Measurements from ENCODE around the gene POLR2L.

The POLR2L gene

DNA sequence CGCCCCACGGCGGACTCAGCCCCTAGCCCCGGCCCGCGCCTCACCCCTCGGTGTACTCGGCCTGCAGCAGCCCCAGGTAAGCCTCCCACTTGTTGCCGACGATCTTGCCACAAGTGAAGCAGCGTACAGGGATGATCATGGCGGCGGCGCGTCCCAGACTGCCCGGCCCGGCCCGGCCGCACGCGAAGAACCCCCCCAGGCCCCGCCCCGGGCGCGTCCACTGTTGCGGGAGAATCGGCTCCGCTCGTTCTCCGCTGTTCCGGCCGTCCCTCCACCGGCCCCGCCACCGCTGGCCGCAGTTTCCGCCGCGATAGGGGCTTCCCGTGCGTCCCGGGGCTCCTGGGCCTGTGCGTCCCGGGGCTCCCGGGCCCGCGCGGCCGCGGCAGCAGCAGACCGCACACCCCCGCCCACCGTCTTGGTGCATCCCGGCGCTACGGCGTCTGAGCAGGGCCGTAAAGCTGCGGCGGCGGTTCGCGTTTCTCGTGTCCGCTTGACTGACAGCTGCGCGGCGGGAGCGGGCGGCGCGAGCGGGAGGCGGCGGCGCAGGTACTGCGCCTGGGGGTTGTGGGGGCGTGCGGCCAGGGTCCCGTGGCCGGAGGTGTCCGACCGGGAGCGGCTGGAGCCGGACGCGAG lies at the start of gene POLR2L, which contains the start of gene TSPAN4:
Gene POLR2L (minus strand): TSS at position 160 of the 633 bp plus-strand sequence. CDS start 21 bp downstream, at position 139.
Gene TSPAN4 (plus strand): TSS at position 483 of the 633 bp plus-strand sequence. CDS start 7,453 bp downstream, outside the sequence.
- DNase-seq (ENCODE audit: low read depth): peak; percentile 83

DNA sequence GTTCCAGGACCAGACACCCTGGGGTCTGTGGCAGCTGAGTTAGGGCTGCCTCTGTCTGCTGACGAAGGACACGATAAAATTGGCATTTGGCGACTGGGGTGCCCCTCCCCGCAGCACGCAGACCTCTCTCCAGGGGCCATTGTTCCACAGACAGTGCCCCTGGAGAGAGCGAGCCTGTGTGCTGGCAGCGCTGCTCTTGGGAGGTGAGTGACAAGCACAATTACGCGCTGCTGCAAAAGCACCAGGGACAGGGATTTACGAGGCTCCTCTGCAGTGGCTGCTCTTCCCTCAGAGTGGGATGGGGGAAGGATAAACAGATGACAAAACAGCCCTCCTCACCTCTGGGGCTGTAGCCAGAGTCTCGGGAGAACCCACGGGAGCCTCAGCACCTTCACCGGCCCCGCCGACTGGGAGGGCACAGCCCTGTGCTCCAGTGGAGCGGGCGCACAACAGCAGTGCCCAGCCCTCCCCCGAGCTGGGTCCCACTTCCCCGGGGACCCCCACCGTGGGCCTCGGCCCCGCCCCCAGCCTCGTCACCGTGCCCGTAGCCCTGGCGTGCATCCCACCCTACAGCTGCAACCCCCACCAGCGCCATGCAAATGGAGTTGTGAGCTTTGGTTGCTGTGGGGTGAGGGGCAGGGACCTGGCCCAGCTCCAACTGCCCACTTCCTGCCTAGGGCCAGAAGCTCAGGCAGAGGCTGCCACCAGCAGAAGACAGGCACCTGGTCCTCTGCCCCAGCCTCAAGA lies 48.6 kb upstream of the POLR2L start:
- DNase-seq (ENCODE audit: low read depth): no peak

DNA sequence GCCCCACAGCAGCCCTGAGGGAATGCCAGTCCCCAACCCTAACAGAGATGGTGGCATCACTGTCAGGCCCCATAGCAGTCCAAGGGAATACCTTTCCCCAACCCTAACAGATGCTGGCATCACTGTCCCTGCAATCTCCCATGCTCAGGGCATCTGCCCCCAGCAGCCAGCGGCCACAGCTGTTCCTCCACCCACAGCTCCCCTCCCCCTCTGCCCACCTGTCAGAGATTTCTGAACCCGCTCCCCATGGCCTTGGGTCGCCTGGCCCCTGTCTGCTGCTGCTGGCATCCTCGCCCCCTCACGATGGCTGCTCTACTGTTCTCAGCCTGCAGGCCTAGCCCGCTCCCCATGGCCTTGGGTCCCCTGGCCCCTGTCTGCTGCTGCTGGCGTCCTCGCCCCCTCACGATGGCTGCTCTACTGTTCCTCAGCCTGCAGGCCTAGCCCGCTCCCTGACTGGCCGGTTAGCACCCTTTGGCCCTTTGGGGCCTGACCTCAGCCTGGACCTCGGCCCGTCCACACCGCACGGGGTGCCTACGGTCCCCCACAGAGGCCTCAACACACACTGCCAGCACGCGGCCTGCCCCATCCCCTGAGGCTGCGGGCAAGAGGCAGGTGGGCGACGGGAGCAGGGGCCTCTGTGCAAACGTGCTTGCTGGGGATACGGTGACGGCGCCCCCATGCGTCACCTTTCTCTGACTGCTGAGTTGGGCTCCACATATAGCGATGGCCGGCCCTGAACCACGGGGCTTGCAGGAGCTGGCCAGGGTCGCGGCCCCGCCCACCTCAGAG lies 47.6 kb upstream of the POLR2L start:
- DNase-seq (ENCODE audit: low read depth): no peak

DNA sequence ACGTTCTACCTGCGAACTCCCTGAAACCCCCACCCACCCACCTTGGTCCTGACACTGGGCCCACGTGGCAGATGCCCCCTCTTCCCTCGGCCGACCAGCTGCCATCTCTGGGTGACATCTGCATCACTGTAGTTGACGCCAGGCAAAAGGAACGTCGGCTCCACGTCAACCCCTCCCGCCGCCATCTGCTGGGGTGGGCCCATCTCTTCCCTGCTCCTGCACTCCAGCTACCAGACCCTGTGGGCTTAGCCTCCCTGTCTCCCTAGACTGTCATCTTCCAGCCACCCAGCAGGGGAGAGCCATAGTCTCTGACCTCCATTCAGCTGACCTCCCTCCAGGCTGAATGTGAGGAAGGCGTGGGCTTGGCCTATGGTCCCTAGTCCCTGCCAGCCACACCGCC lies 46.9 kb upstream of the POLR2L start:
- DNase-seq (ENCODE audit: low read depth): no peak

DNA sequence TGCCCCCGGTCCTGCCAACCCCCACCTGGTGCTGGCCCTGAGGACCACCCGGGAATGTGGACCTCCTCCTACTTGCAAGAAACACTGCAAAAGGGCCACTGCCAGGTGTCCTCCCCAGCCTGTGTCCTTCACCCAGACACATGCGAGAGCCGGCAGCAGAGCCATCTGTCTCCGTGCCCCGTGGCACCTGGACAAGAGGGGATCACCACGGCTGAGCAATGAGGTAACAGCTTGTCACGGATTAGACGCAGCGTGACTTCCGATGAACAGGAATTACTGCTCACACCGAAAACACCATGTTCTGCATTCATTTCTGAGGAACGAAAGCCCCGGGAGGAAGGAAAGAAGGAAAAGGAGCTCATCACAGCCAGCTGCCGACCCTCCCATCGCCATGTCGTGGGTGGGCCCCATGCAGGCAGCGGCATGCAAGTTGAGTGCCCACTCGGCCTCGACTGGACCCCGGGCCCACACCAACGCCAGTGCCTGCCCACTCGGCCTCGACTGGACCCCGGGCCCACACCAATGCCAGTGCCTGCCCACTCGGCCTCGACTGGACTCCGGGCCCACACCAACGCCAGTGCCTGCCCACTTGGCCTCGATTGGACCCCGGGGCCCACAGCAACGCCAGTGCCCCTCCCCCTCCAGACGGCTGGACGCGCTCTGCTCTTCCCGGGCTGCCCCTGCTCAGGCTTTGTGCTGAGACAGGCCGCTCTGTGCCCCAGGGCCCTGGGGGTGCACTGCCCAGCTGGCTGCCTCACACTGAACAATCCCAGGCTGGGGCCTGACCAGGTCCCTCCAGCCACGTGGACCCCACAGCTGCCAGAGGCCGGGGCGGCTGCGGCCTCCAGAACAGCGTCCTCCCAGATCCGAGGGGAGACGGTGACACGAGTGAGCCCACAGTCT lies 46.2 kb upstream of the POLR2L start:
- DNase-seq (ENCODE audit: low read depth): no peak

DNA sequence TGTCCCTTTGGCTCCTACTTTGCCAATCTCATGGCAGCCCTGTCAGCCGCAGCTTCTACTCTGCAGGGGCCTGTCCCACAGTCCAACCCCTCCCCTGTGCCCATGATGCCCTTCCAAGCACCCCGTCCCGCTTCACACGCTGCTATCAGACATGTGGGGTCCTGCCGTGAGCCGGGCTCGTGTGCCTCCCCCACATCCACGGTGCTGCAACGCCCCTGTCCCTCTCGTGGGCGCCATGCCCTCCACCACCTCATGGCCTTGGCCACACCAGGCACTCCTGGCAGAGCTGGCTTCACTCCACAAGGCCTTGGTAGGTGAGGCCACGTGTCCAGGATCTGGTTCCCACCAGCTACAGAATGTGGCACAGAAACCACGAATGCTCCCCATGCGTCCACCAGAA lies 45.3 kb upstream of the POLR2L start:
- DNase-seq (ENCODE audit: low read depth): no peak

DNA sequence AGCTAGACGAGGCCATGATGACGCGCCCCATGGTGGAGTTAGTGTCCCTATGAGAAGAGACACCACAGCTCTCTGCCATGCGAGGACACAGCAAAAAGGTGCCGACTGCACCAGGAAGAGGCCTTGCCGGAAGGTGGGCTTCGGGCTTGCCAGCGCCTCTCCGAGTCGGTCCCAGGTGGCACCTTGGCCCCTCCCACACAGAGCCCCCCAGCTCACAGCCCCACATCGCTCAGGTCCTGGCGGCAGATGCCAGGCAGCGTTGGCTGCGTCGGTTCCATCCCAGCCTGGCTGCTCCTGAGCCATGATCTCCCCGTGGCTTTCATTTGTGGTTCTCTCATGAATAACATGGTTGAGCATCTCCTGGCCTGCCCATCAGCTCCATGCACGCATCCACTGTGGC lies 44.2 kb upstream of the POLR2L start:
- no peak for DNase-seq (ENCODE audit: low read depth)

DNA sequence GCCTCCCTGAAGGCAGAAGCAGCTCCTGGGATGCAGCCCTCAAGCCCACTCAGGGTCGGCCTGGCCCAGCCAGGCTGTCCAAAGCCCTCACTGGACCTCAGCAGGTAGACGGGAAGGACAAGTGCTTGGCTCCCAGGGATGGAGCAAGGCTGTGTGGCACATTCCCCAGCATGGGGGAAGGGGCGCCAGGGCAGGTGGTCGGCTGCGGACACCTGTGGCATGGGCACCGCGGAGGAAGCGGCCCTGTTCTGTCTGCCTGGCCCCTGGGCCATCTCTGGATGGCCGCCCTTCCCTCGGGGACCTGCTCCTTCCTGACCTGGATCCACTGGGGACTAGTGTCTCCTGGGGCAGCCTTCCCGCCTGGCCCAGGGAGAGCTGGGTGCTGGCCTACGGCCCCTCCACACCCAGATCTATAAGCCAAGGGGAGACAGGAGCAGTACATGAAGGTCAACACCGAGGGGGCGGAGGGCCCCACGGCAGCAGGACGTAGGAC lies 42.3 kb upstream of the POLR2L start:
- DNase-seq (ENCODE audit: low read depth): no peak

DNA sequence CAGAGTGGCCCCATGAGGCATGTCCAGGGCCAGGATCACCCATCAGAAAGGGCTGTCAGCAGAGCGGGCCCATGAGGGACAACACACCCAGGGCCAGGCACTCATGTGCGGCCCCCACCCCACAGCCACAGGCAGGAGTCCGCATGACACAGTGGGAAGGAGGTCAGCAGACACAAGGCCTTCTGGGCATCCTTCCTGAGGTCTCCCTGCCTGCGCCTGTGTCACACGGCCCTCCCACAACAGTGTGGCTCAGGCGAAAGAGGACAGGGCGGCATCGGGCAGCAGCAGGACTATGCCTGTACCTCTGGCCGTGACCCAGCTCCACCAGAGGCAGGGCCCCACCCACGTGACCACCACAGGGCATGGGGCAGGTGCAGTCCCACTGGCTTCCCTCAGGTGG lies 41.2 kb upstream of the POLR2L start:
- no peak for DNase-seq (ENCODE audit: low read depth)

DNA sequence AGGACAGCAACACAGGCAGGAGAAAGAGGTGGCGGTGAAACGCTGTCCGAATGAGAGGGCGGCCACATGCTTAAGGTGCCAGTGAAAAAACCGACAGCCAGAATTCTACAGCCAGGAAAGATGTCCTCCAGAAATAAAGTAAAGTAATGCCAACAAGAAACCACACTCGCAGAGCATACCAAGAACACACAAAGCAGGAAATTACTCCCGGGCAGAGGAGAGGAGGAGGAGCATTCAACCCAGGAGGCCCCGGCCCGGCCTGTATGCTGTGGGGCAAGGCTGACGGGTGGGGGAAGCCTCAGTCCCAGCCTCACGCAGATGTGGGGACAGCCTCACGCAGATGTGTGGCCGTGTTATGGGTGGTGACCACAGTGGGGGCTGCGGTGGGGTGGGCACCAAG lies 40.3 kb upstream of the POLR2L start:
- DNase-seq (ENCODE audit: low read depth): peak; percentile 58

DNA sequence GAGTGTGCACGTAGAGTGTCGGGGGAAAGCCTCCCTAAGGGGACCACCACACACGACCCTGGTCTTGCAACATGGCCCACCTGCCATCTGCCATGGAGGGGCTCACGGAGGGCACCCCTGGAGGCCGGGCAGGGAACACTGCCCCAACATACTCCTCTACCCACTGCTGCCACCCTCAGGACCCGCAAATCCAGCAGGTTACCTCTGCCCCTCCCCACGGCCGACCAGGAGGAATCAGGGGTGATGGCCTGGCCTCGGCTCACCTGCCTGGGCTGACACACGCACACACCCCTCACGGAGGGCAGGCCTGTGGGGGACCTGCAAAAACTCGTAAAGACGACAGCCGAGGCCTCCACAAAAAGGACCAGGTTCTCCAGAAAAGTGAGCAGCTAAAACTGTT lies 38.1 kb upstream of the POLR2L start:
- DNase-seq (ENCODE audit: low read depth): no peak

DNA sequence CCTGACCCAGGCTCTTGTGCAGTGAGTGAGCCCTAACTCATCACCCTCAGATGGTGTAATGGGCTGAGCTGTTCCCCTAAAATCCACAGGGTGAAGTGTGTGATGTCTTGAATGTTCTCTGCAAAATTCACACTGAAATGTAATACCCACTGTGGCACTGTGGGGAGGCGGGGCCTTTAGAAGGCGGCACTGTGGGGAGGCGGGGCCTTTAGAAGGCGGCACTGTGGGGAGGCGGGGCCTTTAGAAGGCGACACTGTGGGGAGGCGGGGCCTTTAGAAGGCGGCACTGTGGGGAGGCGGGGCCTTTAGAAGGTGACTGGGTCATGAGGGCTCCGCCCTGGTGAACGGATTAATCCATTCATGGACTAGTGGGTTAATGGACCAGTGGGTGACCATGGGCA lies 35.2 kb upstream of the POLR2L start:
- no peak for DNase-seq (ENCODE audit: low read depth)

DNA sequence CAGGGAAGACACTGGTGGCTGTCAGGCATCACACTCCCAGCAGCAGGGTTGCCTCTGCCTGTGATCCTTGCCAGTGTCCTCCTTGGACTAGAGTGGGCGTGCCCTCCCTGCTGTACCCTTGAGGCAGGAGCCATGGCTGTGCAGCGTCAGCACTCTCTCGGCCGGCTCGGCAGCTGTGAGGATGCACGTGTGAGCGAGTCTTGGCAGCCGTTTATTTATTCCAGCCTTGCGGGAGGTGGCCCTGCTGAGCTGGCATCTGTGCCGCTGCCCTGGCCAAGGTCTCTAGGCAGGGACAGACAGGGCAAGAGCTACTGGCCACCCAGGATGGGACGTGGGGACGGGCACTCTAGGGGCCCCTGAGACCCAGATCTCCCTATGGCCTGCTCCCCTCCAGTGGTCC lies 34.2 kb upstream of the POLR2L start:
- no peak for DNase-seq (ENCODE audit: low read depth)

DNA sequence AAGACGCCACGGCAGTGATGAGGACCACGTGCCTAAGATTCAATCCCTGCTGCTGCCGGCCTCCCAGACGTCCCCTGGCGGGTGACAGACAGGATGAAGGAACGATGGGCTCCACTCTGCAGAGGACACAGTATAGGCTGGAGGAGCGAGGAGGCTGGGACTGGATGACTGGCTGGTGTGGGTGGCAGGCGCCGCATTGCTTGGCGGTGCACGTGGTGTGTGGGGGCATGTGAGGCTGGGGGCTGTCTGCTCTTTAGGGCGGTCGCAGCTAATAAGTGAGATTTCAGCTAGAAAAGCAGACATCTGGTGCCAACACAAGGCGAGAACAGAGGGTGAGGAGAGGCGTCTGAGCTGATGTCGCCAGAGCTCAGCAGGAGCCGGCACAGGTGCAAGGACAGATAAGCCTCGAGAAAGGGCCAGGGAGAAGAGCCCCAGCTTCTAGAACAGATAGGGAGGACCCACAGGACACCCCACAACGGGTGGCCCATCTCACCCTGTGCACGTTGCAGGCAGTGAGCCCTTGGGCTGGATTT lies 33.5 kb upstream of the POLR2L start:
- no peak for DNase-seq (ENCODE audit: low read depth)

DNA sequence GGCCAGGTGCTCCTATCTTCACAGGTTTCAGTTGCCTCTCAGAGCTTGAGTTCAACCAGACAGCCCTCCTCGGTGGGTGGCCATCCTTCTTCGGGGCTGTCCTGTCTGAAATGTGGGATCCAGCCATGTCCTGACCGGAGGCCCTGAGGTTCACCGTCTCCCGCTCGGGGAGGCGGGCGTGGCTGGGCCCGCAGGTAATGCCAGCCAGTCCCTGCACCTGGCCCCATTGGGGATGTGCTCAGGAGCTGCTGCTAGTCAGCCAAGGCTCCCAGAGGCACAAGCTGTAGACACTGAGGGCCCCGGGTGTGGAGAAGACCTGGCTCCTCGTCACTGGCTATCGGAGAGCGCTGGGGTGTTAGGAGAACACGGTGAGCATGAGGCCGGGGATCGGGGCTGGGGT lies 32.9 kb upstream of the POLR2L start:
- no peak for DNase-seq (ENCODE audit: low read depth)

DNA sequence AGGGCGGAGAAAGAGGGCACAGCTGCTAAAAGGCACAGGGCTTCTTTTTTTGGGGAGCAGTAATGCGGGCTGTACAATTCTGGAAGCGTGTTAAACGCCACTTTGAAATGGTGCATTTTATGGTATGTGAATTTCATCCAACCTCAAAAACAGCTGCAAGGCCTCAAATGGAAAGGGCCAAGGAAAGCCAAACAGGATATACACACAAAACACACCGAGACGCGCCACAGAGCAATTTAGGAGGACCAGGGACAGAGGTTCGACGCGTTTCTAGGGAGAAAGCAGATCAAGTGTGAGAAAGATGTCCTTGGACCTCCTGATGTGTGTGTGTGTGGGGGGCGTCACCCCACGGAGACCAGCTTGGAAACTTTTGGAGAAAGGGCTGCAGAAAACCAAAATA lies 31.4 kb upstream of the POLR2L start:
- DNase-seq (ENCODE audit: low read depth): no peak

DNA sequence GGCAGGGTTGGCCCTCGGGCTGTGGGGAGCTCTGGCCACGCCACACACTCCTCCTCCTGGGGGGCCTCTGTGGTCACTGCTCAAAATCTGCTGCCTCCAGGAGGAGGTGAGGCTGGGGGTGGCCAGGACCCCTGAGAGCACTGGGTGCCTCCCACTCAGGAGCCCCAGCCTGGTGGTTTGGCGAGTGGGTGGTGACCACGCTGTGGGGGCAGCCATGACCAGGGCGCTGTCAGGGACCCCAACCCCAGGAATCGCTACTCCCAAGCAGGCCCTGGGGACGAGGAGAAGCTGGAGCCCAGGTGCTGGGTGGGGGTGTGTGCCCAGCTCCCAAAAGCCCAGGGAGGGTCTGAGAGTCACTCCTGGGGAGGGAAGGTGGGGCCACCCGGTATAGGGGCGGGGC lies 30.5 kb upstream of the POLR2L start:
- no peak for DNase-seq (ENCODE audit: low read depth)

DNA sequence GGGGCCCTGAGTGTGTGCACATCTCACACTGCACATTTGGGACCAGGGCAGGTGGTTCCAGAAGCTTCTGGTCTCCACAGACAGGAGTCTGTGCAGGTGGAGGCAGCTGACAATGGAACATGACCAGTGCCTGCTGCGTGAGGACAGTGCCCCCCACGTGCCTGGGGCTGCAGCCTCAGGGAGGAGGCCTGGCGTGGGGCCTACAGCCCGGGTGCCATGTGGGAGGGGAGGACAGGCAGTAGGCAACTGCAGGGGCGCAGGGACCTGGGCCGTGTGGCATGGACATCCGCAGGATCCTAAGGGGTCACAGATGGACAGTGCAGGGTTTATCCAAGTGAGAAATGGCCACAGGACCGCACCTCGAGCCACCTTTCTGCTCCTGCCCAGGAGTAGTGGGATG lies 29.1 kb upstream of the POLR2L start:
- no peak for DNase-seq (ENCODE audit: low read depth)

DNA sequence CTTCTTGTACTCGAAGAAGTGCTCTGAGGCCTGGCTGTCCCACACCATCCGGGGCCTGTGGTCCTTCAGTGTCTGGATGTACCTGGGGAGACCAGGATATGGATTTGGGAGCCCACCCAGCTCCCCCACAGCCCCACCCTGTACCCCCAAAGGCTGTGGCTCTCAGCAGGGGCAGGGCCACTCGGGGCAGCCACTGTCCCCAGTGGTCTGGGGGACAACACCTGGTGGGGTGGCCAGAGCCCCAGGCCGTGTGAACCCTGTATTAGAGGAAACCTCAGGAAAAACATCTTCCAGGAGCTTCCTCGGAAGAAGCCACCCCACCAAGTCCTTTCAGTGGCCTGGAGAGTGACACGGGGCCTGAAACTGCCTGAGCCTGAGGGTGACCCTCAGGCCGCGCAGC lies 28.1 kb upstream of the POLR2L start:
- no peak for DNase-seq (ENCODE audit: low read depth)

DNA sequence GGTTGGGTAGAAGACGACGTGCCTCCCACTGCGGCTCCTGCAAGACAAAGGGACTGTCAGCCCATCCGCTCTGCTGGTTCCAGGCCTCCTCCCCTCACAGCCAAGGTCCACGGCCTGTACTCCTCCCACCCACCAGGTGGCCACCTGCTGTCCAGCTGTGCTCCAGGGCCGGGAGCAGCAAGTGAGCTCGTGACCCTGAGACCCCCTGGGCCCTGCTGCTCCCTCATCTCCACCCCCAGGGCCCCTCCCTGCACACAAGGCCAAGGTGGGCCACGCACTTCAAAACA lies 27.7 kb upstream of the POLR2L start:
- no peak for DNase-seq (ENCODE audit: low read depth)

DNA sequence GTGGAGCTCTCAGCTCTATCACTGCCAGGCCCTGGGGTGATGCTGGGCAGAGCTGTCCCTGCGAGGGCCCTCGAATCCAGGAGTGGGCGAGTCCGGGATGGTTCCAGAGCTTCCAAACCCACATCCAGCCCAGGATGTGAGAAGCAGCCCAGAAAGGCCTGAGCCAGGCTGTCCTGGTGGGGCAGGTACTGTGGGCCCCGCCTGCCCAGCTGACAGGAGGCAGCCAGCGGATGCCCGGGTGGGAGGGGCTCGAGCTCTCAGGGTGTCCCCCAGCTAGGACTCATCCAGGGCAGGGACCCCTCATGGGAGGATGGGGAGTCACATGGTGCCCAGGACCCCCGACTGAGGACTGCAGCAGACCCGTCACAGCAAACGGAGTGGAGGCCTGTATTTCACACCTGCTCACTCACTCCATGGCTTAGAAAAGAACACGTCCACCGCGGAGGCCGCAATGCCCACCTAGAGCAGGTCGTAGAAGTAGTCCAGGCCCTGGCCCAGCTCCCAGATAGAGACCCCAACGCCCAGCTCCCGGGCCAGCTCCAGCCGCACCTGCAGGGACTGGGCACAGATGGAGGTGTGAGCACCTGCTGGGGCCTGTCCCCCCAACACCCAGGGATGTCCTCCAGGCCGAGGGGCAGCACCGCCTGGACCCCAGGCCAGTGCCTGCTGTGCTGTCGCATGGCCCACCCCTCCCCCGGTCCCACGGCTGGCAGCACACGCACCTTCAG lies 27.2 kb upstream of the POLR2L start:
- no peak for DNase-seq (ENCODE audit: low read depth)
